ENCODE measurements around the gene PKHD1.

PKHD1 gene

GRCh38 chr6:51968265-51968664, 119.1 kb downstream of the PKHD1 start:
- TF ChIP-seq, protein P1, sequence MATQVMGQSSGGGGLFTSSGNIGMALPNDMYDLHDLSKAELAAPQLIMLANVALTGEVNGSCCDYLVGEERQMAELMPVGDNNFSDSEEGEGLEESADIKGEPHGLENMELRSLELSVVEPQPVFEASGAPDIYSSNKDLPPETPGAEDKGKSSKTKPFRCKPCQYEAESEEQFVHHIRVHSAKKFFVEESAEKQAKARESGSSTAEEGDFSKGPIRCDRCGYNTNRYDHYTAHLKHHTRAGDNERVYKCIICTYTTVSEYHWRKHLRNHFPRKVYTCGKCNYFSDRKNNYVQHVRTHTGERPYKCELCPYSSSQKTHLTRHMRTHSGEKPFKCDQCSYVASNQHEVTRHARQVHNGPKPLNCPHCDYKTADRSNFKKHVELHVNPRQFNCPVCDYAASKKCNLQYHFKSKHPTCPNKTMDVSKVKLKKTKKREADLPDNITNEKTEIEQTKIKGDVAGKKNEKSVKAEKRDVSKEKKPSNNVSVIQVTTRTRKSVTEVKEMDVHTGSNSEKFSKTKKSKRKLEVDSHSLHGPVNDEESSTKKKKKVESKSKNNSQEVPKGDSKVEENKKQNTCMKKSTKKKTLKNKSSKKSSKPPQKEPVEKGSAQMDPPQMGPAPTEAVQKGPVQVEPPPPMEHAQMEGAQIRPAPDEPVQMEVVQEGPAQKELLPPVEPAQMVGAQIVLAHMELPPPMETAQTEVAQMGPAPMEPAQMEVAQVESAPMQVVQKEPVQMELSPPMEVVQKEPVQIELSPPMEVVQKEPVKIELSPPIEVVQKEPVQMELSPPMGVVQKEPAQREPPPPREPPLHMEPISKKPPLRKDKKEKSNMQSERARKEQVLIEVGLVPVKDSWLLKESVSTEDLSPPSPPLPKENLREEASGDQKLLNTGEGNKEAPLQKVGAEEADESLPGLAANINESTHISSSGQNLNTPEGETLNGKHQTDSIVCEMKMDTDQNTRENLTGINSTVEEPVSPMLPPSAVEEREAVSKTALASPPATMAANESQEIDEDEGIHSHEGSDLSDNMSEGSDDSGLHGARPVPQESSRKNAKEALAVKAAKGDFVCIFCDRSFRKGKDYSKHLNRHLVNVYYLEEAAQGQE (IDR thresholded peaks at IDR 0.05; ENCODE audit: insufficient read depth in 1 of 2, low read depth in 2 of 2, low read length in 2 of 2), result no peak
- no peak for TF ChIP-seq TAF1 (IDR thresholded peaks at IDR 0.05; ENCODE audit: borderline replicate concordance, insufficient read depth, low read length)
- no peak for TF ChIP-seq FOXP2 (optimal IDR thresholded peaks at IDR 0.05; ENCODE audit: borderline replicate concordance, extremely low read depth, extremely low read length, insufficient read depth)
- TF ChIP-seq SIN3A (IDR thresholded peaks at IDR 0.05; ENCODE audit: borderline replicate concordance, insufficient read depth, low read length), result no peak
- no peak for TF ChIP-seq POLR2AphosphoS5 (IDR thresholded peaks at IDR 0.05; ENCODE audit: low read depth, low read length)

GRCh38 chr6:51965222-51965801, 122.1 kb downstream of the PKHD1 start:
- TF ChIP-seq TAF1 (IDR thresholded peaks at IDR 0.05; ENCODE audit: borderline replicate concordance, insufficient read depth, low read length), result no peak
- TF ChIP-seq FOXP2 (optimal IDR thresholded peaks at IDR 0.05; ENCODE audit: borderline replicate concordance, extremely low read depth, extremely low read length, insufficient read depth), result no peak
- TF ChIP-seq POLR2AphosphoS5 (IDR thresholded peaks at IDR 0.05; ENCODE audit: low read depth, low read length), result no peak
- TF ChIP-seq, protein P1 (IDR thresholded peaks at IDR 0.05; ENCODE audit: insufficient read depth in 1 of 2, low read depth in 2 of 2, low read length in 2 of 2), result no peak
- no peak for TF ChIP-seq SIN3A (IDR thresholded peaks at IDR 0.05; ENCODE audit: borderline replicate concordance, insufficient read depth, low read length)

GRCh38 chr6:51963980-51964379, 123.4 kb downstream of the PKHD1 start:
- TF ChIP-seq POLR2AphosphoS5 (IDR thresholded peaks at IDR 0.05; ENCODE audit: low read depth, low read length) (no peak), SIN3A (IDR thresholded peaks at IDR 0.05; ENCODE audit: borderline replicate concordance, insufficient read depth, low read length) (no peak), FOXP2 (optimal IDR thresholded peaks at IDR 0.05; ENCODE audit: borderline replicate concordance, extremely low read depth, extremely low read length, insufficient read depth) (no peak), TAF1 (IDR thresholded peaks at IDR 0.05; ENCODE audit: borderline replicate concordance, insufficient read depth, low read length) (no peak)
- TF ChIP-seq, protein P1 (IDR thresholded peaks at IDR 0.05; ENCODE audit: insufficient read depth in 1 of 2, low read depth in 2 of 2, low read length in 2 of 2), result no peak

DNA sequence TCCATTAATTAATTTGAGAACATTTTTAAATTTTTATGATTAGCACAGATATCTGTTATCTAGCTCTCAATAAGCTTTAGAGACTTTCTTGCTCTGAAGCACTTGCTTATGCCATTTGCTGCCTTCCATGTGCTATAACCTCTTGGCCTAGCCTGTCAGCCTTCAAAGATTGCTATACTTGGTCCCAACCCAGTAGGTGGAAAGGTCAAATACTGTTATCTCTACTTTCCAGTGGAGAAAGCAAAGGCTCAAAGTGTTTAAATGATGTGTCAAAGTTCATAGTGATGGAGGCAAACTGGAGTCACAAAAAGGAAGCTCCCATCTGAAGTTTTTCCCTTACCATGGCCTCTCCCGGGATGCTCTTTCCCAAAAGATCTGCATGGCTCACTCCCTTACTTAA, 125.1 kb downstream of the PKHD1 start:
- TF ChIP-seq TAF1 (IDR thresholded peaks at IDR 0.05; ENCODE audit: borderline replicate concordance, insufficient read depth, low read length) (no peak), POLR2AphosphoS5 (IDR thresholded peaks at IDR 0.05; ENCODE audit: low read depth, low read length) (no peak), SIN3A (IDR thresholded peaks at IDR 0.05; ENCODE audit: borderline replicate concordance, insufficient read depth, low read length) (no peak), FOXP2 (optimal IDR thresholded peaks at IDR 0.05; ENCODE audit: borderline replicate concordance, extremely low read depth, extremely low read length, insufficient read depth) (no peak)
- TF ChIP-seq, protein P1 (IDR thresholded peaks at IDR 0.05; ENCODE audit: insufficient read depth in 1 of 2, low read depth in 2 of 2, low read length in 2 of 2), result no peak
